ENCODE results near the gene ROR1. TPM values are rescaled to one million over a fixed set of nuclear protein-coding genes. Genes with fewer than 3 reads are reported as not detected.

ROR1 gene
- total and polyA plus RNA-seq, 2 of the 13 experiments (the other 11 are each of a cell fraction or from before 2014, with no cell fraction given): 0.58 to 2.3 TPM

GRCh38 chr1:63802109-63802508 is 28.3 kb downstream of the ROR1 start (continued):
- TF ChIP-seq ZNF362 (CRISPR knock-in tag; IDR thresholded peaks at IDR 0.05; ENCODE audit: borderline replicate concordance): no peak

DNA sequence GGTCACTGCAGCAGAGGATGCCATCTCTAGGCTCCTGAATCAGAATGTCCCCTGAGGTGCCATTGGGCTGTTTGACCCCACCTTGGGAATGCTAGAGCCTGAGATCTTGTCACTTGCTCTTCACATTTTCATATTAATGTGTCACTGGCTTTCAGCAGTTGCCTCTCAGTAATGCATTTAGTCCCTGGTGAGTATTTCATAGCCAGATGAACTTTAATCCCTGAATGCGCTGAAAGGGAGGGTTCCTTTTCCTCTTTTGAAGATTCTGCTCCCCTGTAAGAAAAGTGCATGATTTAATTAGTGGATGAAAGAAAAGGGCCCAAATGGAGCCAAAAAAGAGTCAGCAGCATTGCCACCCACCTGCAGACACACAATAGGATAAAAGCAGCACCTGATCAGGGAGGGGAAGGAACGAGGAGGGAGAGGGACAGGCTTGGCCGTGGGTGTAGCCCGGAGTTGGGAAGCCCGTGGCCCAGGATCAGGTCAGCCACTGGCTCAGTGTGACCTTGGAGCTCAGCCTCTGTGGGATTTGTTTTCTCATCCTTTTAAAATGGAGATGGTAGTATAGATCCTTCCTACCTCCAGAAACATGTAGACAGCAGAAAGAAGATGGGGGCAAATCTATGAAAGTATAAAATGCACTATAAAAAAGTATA is 31.1 kb downstream of the ROR1 start:
- in situ Hi-C loops (cut with HindIII; ENCODE audit: extremely low pct_ligation_motif_present, low pct_unique_long_range_greater_than_20kb): no loop called here
- Histone ChIP-seq H3K4me2 (ENCODE audit: low read depth, low read length) (peak overlapping the region; percentile 46), H3K4me1 (ENCODE audit: insufficient read depth, low read length) (peaks cover 8% of the 10 kb centered on the region), H3K79me2 (ENCODE audit: insufficient read depth, low read length) (no peaks in the 10 kb centered on the region), H3K4me3 (replicated peaks in 1 of 3; ENCODE audit: insufficient read depth in 1 of 3, low read depth in 2 of 3, low read length in 3 of 3) (no peak overlapping the region), H4K20me1 (ENCODE audit: insufficient read depth, low read length) (no peaks in the 10 kb centered on the region), H3K36me3 (replicated peaks in 1 of 2; ENCODE audit: control insufficient read depth in 1 of 2, insufficient read depth in 2 of 2, low read length in 2 of 2) (no peaks in the 10 kb centered on the region), H3K27ac (ENCODE audit: extremely low read length, insufficient read depth, low read length) (no peak overlapping the region), H3K9me3 (ENCODE audit: low read length) (no peaks in the 10 kb centered on the region), H3K27me3 (ENCODE audit: control insufficient read depth in 1 of 2, insufficient read depth in 2 of 2, low read length in 2 of 2) (no peaks in the 10 kb centered on the region), H2AFZ (ENCODE audit: low read length) (no peak overlapping the region), H3K9ac (ENCODE audit: insufficient read depth, low read depth, low read length) (no peak overlapping the region)
- WGBS (ENCODE audit: low lambda C conversion rate): 4% methylated on average over 5 of the region's 5 CpGs
- ChIA-PET POLR2A (no interaction called here), CTCF (ENCODE audit: low intra/inter-chr PET ratio, low total read pairs) (no interaction called here)
- FAIRE-seq (no peak), ATAC-seq (peak; percentile 74), DNase-seq (ENCODE audit: low spot score) (no peak)
- no peak for TF ChIP-seq ZNF280B (CRISPR knock-in tag; IDR thresholded peaks at IDR 0.05; ENCODE audit: borderline replicate concordance)
- no peak for TF ChIP-seq ZNF274 (CRISPR knock-in tag; IDR thresholded peaks at IDR 0.05)
- no peak for TF ChIP-seq TAF15 (IDR thresholded peaks at IDR 0.05; ENCODE audit: low read depth, low read length, poor library complexity, severe bottlenecking)
- TF ChIP-seq MEF2D (CRISPR knock-in tag; IDR thresholded peaks at IDR 0.05): no peak
- TF ChIP-seq ZNF709 (CRISPR knock-in tag; IDR thresholded peaks at IDR 0.05): no peak
- TF ChIP-seq SRF (IDR thresholded peaks at IDR 0.05; ENCODE audit: low read depth, low read length): no peak
- TF ChIP-seq NAIF1 (CRISPR knock-in tag; IDR thresholded peaks at IDR 0.05; ENCODE audit: borderline replicate concordance): no peak
- TF ChIP-seq, protein P1, sequence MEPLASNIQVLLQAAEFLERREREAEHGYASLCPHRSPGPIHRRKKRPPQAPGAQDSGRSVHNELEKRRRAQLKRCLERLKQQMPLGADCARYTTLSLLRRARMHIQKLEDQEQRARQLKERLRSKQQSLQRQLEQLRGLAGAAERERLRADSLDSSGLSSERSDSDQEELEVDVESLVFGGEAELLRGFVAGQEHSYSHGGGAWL (CRISPR knock-in tag; IDR thresholded peaks at IDR 0.05): no peak
- TF ChIP-seq REXO4 (CRISPR knock-in tag; IDR thresholded peaks at IDR 0.05; ENCODE audit: borderline replicate concordance): no peak
- TF ChIP-seq ZNF44 (CRISPR knock-in tag; IDR thresholded peaks at IDR 0.05): no peak
- TF ChIP-seq SNRNP70 (IDR thresholded peaks at IDR 0.05; ENCODE audit: low read depth, low read length): no peak
- no peak for TF ChIP-seq GATA4 (IDR thresholded peaks at IDR 0.05; ENCODE audit: borderline replicate concordance, low read depth)
- TF ChIP-seq PRMT3 (CRISPR knock-in tag; IDR thresholded peaks at IDR 0.05; ENCODE audit: borderline replicate concordance, low read depth): no peak
- TF ChIP-seq FOSL1 (CRISPR knock-in tag; IDR thresholded peaks at IDR 0.05; ENCODE audit: borderline replicate concordance): no peak
- BruUV-seq (replicated peaks): no TSS peak
- intact Hi-C loops (cut with micrococcal nuclease; ENCODE audit: unreplicated experiment): no loop called here

Data from HepG2 (cell line).